ENCODE results near the gene PGA3.

DNA sequence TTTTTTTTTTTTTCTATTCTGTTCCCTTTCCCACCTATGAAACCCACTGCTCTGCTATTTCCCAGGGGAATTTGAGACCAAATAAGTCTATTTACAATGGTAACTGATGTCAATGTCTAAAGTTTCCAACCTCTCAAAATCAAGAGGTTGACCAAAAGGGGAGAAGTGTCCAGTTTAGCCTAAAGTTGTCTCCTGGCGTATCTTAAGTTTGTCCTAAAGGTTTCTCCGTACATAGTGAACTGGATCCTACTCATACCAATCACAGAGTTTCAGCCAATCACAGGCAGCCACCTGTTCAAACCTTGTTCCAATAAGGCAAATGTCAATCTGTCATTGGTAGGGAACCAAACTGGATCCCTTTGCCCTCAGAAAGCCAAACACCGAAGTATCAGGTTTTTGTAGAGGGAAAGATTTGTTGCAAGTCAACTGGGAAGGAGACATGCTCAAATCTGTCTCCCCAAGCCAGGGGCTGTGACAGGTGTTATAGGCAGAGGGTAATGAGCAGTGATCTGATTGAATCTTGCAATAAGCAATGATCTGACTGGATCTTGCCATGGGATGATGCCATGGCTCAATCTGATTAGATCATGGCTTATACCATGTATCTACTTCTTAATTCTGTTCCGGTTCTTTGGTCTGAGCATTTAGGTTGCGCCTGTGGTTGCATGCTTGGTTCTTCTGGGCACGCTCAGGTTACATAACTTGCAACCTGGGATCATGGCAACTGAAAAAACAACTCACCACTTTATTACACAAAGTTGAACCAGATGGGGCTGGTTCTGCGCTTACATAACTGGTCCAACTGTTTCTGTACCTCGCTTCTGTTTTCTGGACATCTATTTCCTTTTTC is 41.0 kb upstream of the PGA3 start:
- TF ChIP-seq CTCF (IDR thresholded peaks at IDR 0.05) (no peak), ZFX (IDR thresholded peaks at IDR 0.05; ENCODE audit: borderline replicate concordance) (no peak)
